Right hindlimb (tissue), 1 donor: Measurements from ENCODE around the gene SOS1.
A peak's percentile ranks its signal among the peaks of the same experiment; 100 is the strongest.
"Not testable (repeated sequence)": the region's sequence is repeated elsewhere in the genome, so short reads cannot be mapped to it uniquely, and the experiment has no call there.

Experiments used
- DNase-seq: peaks from one replicate; pipeline ENCODE4 v3.0.0-alpha.2; 2018

Gene SOS1

DNA sequence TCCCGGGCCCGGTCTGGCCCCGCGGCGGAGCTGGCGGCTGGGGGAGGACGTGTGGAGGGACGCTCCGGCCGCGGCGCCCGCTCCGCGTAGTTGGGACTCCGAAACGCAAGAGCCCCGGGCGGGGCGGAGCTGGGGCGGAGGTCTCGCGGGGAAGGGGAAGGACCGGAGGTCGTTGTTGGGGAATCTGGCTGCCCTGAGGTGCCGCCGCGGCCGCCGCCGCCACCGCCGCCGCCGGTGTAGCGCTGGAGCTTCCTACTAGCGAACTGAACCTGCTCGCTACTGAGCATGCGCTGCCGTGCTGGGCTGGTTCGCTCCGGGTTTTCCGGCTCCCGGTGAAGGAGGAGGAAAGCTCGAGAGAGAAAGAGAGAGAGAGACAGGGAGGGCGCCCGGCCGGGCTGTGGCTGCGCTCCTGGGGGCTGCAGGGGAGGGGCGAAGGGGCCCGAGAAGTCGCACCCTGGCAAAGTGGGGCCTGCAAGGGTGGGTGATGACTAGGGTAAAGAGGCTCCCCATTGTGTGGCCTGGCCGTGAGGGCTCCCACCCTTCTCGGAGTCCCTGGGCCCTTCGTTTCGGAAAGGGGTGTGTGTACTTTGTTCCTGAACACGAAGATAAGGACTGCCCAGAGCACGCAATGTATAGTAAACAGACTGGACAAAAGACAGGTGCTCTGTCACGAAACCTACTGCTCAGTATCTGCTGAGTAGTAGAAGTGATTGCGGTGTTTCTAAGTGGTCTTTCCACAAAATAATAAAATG is at the start of gene SOS1:
SOS1 (minus strand) TSS at position 281 of the 752 bp plus-strand sequence. CDS start 629 bp downstream, outside the sequence.
- peak; percentile 97 for DNase-seq

DNA sequence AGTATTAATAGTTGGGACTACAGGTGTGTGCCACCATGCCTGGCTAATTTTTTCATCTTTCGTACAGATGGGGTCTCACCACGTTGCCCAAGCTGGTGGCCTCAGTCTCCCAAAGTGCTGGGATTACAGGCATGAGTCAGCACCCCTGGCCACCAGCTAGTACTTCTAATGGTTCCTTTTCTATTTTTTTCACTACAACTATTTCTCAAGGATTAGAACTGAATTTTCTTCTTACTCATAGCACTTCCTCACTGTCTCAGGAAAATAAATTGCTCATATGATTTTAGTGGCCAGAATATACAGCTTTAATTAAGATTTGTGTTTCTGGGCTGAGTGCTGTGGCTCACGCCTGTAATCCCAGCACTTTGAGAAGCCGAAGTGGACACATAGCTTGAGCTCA is 43.2 kb upstream of the SOS1 start:
- no peak for DNase-seq

DNA sequence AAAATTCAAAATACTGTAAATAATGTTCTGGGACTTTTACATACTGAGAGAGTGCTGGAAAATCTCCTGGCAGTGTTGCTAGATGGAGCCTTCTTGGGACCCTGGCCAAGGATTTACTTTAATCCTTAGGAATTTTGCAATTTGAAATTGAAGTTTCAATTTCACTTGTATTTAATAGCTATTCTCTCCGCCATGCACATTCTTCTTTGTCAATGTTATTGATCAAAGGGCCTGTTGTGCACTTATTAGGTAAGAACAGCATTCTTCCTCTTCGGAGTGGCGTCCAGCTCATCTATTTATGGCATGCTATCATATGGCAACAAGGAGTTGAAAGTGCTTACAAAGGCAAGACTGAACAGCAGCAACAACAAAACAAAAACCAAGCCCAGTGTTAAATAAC is 40.1 kb upstream of the SOS1 start:
- peak; percentile 35 for DNase-seq

GRCh38 chr2:39159283-39159682 is 38.4 kb upstream of the SOS1 start:
- DNase-seq, result no peak

DNA sequence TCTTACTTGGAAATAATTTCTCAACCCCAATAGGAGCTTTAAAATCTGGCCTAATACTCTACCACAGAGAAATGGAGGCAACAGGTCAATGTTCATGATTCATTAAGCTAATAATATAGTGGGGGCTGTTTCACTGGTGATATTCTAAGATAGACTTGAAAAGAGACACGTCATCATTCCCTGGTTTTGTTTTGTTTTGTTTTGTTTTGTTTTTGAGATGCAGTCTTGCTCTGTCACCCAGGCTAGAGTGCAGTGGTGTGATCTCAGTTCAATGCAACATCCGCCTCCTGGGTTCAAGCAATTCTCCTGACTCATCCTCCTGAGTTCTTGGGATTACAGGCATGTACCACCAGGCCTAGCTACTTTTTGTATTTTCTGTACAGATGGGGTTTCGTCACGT is 37.5 kb upstream of the SOS1 start:
- no peak for DNase-seq

DNA sequence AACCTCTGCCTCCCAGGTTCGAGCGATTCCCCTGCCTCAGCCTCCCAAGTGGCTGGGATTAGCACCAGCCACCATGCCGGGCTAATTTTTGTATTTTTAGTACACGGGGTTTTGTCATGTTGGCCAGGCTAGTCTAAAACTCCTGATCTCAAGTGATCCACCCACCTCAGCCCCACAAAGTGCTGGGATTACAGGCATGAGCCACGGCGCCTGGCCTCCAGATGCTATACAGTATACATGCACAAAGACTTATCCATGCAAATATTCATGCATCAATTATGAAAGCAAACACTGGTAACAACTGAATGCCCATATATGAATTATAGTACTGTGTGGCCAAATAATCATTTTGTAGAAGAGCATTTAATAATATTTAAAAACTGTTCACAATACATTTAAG is 36.0 kb upstream of the SOS1 start:
- no peak for DNase-seq

DNA sequence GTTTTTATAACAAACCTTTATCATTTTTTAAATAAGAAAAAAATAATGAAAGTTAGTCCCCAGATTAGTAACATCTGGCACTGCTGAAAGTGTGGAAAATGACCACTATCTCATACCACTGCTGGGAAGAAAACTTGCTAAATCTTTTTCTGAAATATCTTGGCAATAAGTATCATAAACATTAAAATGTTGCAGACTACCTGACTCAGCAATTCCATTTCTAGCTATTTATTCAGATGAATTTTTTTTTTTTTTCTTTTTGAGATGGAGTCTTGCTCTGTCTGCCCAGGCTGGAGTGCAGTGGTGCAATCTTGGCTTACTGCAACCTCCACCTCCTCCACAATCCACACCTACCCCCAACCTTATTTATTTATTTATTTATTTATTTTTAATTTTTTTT is 35.3 kb upstream of the SOS1 start:
- no peak for DNase-seq

DNA sequence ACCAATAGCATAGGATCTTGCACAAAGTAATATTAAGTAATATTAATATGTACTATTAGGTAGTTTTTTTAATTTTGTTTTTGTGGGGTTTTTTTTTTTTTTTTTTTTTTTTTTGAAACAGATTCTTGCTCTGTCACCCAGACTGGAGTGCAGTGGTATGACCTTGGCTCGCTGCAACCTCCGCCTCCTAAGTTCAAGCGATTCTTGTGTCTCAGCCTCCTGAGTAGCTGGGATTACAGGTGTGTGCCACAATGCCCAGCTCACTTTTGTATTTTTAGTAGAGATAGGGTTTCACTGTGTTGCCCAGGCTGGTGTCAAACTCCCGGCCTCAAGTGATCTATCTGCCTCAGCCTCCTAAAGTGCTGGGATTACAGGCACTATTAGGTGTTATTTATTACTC is 34.7 kb upstream of the SOS1 start:
- DNase-seq, result not testable (repeated sequence)

GRCh38 chr2:39154944-39155343 is 34.1 kb upstream of the SOS1 start:
- DNase-seq, result no peak

DNA sequence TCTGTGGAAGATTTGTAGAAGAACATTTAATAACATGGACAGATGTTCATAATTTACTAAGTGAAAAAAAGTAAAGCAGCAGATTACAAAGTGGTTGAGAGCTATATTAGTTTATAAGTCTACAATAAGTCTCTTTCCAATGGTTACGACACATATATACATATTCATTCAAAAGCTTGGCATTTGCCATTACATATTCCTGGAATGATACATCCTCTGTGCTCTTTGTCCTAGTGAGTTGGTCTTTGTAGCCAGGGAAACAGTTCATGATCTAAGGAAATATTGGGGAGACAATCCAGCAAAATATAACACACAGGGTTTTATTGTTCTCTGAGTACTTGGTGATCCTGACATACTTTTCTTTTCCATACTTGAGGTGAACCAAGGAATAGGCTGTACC is 32.5 kb upstream of the SOS1 start:
- DNase-seq, result no peak

DNA sequence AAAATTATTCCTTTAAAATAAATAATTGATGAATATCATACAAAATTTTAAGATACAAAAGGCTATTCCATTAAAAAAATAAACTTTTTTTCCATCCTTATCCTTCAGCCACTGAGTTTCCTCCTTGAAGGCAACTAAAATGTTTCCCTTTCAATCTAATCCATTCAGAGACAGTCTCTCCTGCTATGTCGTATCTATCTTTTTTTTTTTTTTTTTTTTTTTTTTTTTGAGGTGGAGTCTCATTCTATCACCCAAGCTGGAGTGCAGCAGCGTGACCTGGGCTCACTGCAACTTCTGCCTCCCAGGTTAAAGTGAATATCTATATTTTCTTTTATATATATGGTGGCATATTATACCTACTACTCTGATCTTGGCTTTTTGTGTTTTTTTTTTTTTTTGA is 31.7 kb upstream of the SOS1 start:
- no peak for DNase-seq

GRCh38 chr2:39150890-39151497 is 30.1 kb upstream of the SOS1 start:
- DNase-seq, result peak; percentile 32

GRCh38 chr2:39150102-39150562 is 29.3 kb upstream of the SOS1 start:
- DNase-seq, result no peak

DNA sequence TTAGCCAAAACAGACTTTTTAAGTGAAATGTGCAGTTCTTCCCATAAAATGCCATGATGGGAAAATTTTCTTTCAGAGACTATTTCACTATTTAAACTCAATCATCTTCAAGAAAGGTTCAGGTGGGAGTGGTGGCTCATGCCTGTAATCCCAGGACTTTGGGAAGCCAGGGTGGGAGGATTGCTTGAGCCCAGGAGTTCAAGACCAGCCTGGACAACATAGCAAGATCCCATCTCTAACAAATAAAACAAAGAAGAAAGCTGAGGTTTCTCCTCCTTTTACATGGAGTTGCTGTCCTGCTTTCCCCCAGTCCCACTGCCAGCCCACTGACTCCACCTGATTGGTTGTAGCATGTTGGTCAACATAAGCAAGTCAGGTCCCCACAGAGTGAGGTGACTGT is 25.8 kb upstream of the SOS1 start:
- DNase-seq, result no peak

DNA sequence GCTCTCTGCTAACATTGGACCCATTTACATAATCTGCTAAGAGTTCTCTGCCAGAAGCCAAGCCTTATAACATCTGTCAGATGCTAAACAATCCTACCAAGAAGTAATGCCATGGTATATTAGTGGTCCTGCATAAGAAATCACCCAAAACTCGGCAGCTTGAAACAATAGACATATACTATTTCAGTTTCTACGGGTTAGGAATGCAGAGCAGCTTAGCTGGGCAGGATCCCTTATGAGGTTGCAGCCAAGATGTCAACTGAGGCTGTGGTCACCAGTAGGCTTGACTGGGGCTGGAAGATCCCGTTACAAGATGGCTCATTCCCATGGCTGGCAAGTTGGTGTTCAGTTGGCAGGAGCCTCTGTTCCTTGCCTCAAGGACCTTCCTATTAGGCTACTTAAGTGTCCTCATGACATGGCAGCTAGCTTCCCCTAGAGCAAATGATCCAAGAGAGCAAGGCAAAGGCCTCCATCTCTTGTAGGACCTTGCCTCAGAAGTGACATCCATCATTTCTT is 25.1 kb upstream of the SOS1 start:
- no peak for DNase-seq

GRCh38 chr2:39144416-39144815 is 23.6 kb upstream of the SOS1 start:
- no peak for DNase-seq

DNA sequence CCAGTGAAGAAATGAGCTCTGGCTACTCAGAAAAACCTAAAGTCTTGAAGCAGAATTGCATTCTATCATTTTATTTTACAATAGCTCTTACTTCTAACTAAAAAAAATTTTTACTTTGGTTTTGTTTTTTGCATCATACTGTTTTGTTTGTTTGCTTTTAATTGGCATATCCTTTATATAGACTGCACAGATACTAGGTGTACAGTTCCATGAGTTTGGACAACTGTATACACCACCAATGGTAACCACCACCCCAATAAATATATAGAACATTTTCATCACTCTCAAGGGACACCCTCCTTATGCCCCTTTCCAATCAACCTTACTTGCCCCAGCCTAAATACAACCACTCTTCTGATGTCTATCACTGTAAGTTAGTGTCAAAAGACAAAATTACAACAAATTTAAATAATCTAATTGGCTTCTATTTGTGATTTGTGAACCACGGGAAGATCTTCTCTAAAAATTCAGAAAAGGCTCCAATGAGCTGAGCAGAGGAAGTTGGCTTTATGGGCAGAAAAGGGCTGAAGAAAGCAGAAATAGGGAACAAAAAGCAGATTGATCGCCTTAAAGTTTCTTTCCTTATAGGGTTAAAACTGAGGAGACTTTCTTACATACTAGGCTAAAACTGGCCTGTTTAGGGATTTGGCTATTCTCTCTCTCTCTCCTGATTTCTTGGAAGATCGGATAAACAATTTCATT is 22.2 kb upstream of the SOS1 start:
- no peak for DNase-seq

GRCh38 chr2:39141334-39142271 is 20.8 kb upstream of the SOS1 start:
- DNase-seq, result no peak

- not testable (repeated sequence) for DNase-seq
These were observed 20.1 kb upstream of the SOS1 start for GRCh38 chr2:39140948-39141333.

- no peak for DNase-seq
These were observed 19.5 kb upstream of the SOS1 start for GRCh38 chr2:39140322-39140847.

GRCh38 chr2:39139511-39140237 is 18.8 kb upstream of the SOS1 start:
- DNase-seq, result no peak

- no peak for DNase-seq
These were observed 18.0 kb upstream of the SOS1 start for GRCh38 chr2:39138837-39139211.
